HCT116 (cell line): Measurements from ENCODE around the gene TK1.
"Not testable (repeated sequence)": the region's sequence is repeated elsewhere in the genome, so short reads cannot be mapped to it uniquely, and the experiment has no call there.

Experiments used
- CBX3 ChIP-seq: IDR thresholded peaks from 2 replicates; pipeline ENCODE4 v1.6.1; 2012; ENCODE audit warnings: low read depth
- EGR1 ChIP-seq: IDR thresholded peaks from 2 replicates; pipeline ENCODE4 v1.6.1; 2012; ENCODE audit warnings: low read depth
- EZH2 ChIP-seq: fragments of 200-600 bp; sonication (generic); IDR thresholded peaks from 2 replicates; pipeline ENCODE4 v1.6.1; 2017; ENCODE audit warnings: antibody characterized with exemption, mixed run types
- POLR2A ChIP-seq: IDR thresholded peaks from 2 replicates; pipeline ENCODE4 v1.7.0; 2011; ENCODE audit warnings: borderline replicate concordance; ENCODE audit not compliant: insufficient read depth, insufficient read length; ENCODE audit errors: extremely low read depth
- TCF7L2 ChIP-seq: IDR thresholded peaks from 2 replicates; pipeline ENCODE4 v1.7.0; 2011; ENCODE audit warnings: borderline replicate concordance, inconsistent platforms; ENCODE audit not compliant: insufficient read depth, insufficient read length; ENCODE audit errors: extremely low read depth
- ZNF274 ChIP-seq: fragments of 200-500 bp; sonication (Bioruptor generic); IDR thresholded peaks from 2 replicates; pipeline ENCODE4 v1.6.1; 2014; ENCODE audit warnings: mild to moderate bottlenecking, low read depth, low read length, inconsistent platforms
- TF ChIP-seq, protein P1 (sequence below), 3 experiments: fragments of 200-600 bp in 1 of 3; sonication (generic) in 1 of 3; IDR thresholded peaks in 2 of 3; conservative IDR thresholded peaks in 1 of 3; 2 replicates each; pipeline ENCODE4 v1.5.1; 2012 to 2017; ENCODE audit warnings: low read depth in 2 of 3, low read length in 2 of 3, antibody characterized with exemption in 1 of 3, borderline replicate concordance in 1 of 3, control low read depth in 1 of 3, mild to moderate bottlenecking in 1 of 3, mixed read lengths in 1 of 3, mixed run types in 1 of 3, moderate library complexity in 1 of 3; ENCODE audit not compliant: insufficient read depth in 1 of 3
- TF ChIP-seq, protein P2 (sequence below): IDR thresholded peaks from 2 replicates; pipeline ENCODE4 v1.6.1; 2012

DNA sequence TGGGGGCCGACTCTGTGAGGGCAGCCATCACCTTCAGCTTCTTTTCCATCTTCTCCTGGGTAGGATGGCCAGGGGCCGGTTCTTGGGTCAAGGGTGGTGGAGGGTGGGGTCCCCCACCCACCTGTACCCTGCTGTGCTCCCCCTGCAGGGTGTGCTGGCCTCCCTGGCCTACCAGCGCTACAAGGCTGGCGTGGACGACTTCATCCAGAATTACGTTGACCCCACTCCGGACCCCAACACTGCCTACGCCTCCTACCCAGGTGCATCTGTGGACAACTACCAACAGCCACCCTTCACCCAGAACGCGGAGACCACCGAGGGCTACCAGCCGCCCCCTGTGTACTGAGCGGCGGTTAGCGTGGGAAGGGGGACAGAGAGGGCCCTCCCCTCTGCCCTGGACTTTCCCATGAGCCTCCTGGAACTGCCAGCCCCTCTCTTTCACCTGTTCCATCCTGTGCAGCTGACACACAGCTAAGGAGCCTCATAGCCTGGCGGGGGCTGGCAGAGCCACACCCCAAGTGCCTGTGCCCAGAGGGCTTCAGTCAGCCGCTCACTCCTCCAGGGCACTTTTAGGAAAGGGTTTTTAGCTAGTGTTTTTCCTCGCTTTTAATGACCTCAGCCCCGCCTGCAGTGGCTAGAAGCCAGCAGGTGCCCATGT, 15.1 kb downstream of the TK1 start:
- TF ChIP-seq POLR2A, EGR1, TCF7L2, CBX3, ZNF274, EZH2: not testable (repeated sequence)
- TF ChIP-seq, protein P1, sequence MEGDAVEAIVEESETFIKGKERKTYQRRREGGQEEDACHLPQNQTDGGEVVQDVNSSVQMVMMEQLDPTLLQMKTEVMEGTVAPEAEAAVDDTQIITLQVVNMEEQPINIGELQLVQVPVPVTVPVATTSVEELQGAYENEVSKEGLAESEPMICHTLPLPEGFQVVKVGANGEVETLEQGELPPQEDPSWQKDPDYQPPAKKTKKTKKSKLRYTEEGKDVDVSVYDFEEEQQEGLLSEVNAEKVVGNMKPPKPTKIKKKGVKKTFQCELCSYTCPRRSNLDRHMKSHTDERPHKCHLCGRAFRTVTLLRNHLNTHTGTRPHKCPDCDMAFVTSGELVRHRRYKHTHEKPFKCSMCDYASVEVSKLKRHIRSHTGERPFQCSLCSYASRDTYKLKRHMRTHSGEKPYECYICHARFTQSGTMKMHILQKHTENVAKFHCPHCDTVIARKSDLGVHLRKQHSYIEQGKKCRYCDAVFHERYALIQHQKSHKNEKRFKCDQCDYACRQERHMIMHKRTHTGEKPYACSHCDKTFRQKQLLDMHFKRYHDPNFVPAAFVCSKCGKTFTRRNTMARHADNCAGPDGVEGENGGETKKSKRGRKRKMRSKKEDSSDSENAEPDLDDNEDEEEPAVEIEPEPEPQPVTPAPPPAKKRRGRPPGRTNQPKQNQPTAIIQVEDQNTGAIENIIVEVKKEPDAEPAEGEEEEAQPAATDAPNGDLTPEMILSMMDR (IDR thresholded peaks at IDR 0.05 in 2 of 3, conservative IDR thresholded peaks at IDR 0.05 in 1 of 3; ENCODE audit: borderline replicate concordance in 1 of 3, insufficient read depth in 1 of 3, low read depth in 2 of 3, low read length in 2 of 3), result not testable (repeated sequence)
- TF ChIP-seq, protein P2, sequence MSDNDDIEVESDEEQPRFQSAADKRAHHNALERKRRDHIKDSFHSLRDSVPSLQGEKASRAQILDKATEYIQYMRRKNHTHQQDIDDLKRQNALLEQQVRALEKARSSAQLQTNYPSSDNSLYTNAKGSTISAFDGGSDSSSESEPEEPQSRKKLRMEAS, result not testable (repeated sequence)
